OCI-LY1 (cell line): ENCODE data around the gene PLA2G2E.

Source experiments
- EZH2 ChIP-seq: fragments of 200-600 bp; sonication (generic), shearing (Covaris generic); IDR thresholded peaks from 2 replicates; pipeline ENCODE4 v1.8.0; 2017; ENCODE audit warnings: borderline replicate concordance, mixed run types, mild to moderate bottlenecking, antibody characterized with exemption, low read length, moderate library complexity, mixed read lengths
- TF ChIP-seq, protein P1 (sequence below): fragments of 200-600 bp; sonication (generic), shearing (Covaris generic); IDR thresholded peaks from 2 replicates; pipeline ENCODE4 v1.5.1; 2017; ENCODE audit warnings: mild to moderate bottlenecking, antibody characterized with exemption, low read length, moderate library complexity, mixed read lengths

DNA sequence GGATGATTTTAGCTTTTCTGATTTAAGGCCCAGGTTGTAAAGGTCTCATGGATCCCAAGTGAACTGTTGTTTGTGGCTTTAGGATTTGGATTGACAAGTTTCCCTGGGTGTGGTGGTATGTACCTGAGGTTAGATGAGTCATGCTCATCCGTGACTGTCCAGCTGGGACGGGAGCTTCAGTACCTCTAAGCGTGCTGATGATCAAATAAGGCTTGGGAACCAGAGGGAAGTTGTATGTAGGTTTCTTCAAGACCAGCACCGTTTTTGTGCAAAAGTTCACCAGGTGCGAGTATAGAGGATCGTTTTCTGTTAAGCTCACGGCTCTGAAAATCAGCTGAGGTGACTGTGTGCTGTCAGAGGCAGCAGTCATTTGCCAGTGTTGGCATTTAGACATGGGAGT is 19.8 kb downstream of the PLA2G2E start:
- TF ChIP-seq, protein P1, sequence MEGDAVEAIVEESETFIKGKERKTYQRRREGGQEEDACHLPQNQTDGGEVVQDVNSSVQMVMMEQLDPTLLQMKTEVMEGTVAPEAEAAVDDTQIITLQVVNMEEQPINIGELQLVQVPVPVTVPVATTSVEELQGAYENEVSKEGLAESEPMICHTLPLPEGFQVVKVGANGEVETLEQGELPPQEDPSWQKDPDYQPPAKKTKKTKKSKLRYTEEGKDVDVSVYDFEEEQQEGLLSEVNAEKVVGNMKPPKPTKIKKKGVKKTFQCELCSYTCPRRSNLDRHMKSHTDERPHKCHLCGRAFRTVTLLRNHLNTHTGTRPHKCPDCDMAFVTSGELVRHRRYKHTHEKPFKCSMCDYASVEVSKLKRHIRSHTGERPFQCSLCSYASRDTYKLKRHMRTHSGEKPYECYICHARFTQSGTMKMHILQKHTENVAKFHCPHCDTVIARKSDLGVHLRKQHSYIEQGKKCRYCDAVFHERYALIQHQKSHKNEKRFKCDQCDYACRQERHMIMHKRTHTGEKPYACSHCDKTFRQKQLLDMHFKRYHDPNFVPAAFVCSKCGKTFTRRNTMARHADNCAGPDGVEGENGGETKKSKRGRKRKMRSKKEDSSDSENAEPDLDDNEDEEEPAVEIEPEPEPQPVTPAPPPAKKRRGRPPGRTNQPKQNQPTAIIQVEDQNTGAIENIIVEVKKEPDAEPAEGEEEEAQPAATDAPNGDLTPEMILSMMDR = no peak
- TF ChIP-seq EZH2 = no peak
